Forelimb muscle (tissue), 1 donor: Measurements from ENCODE around the gene DDX39A. TPM values are rescaled to one million over a fixed set of nuclear protein-coding genes. Genes with fewer than 3 reads are reported as not detected.
"Not testable (repeated sequence)": the region's sequence is repeated elsewhere in the genome, so short reads cannot be mapped to it uniquely, and the experiment has no call there.

Experiments used
- DNase-seq: peaks from one replicate; pipeline ENCODE4 v3.0.0-alpha.2; 2013; ENCODE audit warnings: low read depth
- polyA plus RNA-seq: library from polyadenylated mRNA; unstranded; fragments of 120-200 nt; gene quantifications from one replicate; pipeline ENCODE4 v1.2.1, GENCODE V29; 2013; ENCODE audit not compliant: insufficient read length

Gene DDX39A
- 41.3 TPM for polyA plus RNA-seq

GRCh38 chr19:14419106-14419813 is at the start of gene DDX39A:
TSS of gene DDX39A (minus strand) at chr19:14419341. CDS start at chr19:14413220, 6,121 bp downstream.
- peak; percentile 98 for DNase-seq

GRCh38 chr19:14467816-14468215 is 48.7 kb upstream of the DDX39A start:
- no peak for DNase-seq

- DNase-seq, result no peak
Measured at GRCh38 chr19:14467391-14467790, 48.2 kb upstream of the DDX39A start.

DNA sequence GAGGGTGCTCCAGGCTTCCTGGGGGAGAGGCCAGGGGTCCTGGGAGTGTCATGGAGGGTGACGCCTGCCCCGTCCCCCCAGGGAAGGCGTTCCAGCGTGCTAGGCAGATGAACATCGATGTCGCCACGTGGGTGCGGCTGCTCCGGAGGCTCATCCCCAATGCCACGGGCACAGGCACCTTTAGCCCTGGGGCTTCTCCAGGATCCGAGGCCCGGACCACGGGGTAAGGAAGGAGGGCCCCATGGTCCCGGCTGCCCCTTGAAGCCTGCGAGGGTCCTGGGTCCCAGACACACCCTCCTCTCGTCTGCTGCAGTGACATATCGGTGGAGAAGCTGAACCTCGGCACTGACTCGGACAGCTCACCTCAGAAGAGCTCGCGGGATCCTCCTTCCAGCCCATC is 44.6 kb upstream of the DDX39A start:
- no peak for DNase-seq

DNA sequence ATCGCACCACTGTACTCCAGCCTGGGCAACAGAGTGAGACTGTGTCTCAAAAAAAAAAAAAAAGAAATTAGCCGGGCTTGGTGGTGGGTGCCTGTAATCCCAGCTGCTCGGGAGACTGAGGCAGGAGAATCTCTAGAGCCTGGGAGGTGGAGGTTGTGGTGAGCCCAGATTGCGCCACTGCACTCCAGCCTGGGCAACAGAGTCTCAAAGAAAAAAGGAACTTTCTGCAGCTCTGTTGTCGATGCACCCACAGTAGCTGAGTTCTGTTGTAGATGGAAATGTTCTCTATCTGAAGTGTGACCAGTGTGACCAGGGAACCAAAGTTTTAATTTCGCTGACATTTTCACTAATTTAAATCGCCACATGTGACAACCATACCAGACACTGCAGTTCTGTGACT is 43.3 kb upstream of the DDX39A start:
- DNase-seq, result not testable (repeated sequence)

DNA sequence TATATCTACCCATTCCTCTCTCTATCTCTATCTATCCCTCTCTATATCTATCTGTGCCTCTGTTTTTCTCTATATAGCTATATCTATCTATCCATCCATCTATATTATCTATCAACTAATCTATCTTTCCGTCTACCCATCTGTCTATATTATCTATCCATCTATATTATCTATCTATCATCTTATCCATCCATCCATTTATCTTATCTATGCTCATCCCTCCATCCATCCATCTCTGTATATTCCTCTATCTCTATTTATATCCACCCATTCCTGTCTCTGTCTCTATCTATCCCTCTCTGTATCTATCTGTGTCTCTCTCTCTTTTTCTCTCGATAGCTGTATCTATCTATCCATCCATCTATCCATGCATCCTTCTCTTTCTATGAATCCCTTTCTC is 41.8 kb upstream of the DDX39A start:
- no peak for DNase-seq

- DNase-seq, result no peak
Measured at GRCh38 chr19:14459703-14460102, 40.6 kb upstream of the DDX39A start.

- not testable (repeated sequence) for DNase-seq
Measured at GRCh38 chr19:14452303-14452702, 33.2 kb upstream of the DDX39A start.

GRCh38 chr19:14450876-14451275 is 31.7 kb upstream of the DDX39A start:
- DNase-seq, result no peak

DNA sequence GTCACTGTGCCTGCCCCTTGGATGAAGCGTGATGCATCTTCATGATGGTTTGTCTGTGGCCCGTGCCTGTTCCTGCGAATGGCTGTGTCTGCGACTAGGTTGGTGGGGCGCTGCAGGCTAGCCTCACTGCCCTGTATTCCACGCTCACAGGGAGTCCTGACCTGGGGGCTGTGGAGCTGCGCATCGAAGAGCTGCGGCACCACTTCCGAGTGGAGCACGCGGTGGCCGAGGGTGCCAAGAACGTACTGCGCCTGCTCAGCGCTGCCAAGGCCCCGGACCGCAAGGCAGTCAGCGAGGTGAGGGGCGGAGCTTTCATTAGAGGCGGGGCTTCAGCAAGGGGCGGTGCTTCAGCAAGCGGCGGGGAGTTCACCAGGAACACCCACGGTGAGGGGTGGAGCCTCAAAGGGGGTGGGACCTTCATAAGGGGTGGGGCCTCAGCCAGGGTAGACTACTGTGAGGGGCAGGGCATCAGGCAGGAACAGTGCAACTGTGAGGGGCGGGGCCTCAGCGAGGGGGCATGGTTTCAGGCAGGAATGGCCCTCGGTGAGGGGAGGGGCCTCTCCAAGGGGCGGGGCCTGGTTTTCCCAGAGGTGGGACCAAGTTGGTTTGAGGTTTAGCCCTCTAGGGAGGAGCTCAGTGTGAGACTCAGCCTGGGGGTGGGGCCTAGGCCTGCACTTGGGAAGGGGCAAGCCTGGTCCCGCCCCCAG is 31.2 kb upstream of the DDX39A start:
- no peak for DNase-seq

DNA sequence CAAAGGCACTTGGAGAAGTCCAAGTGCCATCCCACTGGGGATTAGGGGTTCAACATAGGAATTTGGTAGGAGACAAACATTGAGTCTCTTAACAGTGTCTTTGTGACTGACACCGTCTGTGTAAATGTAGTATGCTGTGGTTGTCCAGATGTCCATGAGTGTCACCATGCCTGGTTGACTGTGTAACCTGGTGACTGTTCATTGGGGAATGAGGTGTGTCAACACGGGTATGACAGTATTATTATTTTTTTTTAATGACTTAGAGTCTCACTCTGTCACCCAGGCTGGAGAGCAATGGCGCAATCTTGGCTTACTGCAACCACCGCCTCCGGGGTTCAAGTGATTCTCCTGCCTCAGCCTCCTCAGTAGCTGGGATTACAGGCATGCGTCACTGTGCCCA is 30.2 kb upstream of the DDX39A start:
- DNase-seq, result no peak

GRCh38 chr19:14446336-14447036 is 27.3 kb upstream of the DDX39A start:
- DNase-seq, result no peak

DNA sequence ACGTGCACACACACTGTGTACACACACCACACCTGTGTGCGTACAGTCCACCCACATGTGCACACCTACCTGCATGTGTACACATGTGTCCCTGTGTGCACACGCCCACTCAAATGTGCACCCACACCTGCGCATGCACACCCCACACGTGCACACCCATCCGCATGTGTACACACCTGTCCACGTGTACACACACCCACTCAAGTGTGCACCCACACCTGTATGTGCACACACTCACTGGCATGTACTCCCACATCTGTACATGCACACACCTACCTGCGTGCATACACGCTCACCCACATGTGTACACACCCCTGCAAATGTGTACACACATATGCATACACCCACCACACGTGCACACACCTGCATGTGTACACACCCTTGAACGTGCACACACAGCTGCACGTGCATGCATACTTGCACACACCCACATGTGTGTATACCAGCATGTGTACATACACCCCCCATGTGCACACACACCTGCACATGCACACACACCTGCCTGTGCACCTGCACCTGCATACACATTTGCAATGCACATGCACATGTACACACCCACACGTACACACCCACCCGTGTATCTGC is 24.6 kb upstream of the DDX39A start:
- no peak for DNase-seq

GRCh38 chr19:14442891-14443631 is 23.9 kb upstream of the DDX39A start:
- DNase-seq, result no peak

- no peak for DNase-seq
Measured at GRCh38 chr19:14441041-14441938, 22.1 kb upstream of the DDX39A start.

- no peak for DNase-seq
Measured at GRCh38 chr19:14440049-14440448, 20.9 kb upstream of the DDX39A start.

DNA sequence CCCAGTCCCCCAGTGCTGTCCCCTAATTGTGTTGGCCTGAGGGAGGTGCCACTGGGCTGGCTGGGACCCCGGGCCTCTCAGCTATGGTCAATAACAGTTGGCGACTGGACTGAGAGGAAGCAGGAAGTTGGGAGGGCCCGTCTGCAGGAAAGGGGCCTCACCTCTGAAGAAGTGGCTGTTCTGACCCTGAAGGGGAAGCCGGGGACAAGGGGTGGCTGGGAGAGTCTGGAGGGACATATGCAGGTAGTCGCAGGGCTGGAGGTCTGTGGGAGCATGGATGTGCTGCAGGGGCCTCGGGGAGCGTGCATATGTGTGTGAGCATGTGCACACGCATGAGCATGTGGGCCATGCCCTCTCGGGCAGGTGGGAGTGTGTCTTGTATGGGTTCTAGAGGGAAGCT is 19.9 kb upstream of the DDX39A start:
- no peak for DNase-seq

DNA sequence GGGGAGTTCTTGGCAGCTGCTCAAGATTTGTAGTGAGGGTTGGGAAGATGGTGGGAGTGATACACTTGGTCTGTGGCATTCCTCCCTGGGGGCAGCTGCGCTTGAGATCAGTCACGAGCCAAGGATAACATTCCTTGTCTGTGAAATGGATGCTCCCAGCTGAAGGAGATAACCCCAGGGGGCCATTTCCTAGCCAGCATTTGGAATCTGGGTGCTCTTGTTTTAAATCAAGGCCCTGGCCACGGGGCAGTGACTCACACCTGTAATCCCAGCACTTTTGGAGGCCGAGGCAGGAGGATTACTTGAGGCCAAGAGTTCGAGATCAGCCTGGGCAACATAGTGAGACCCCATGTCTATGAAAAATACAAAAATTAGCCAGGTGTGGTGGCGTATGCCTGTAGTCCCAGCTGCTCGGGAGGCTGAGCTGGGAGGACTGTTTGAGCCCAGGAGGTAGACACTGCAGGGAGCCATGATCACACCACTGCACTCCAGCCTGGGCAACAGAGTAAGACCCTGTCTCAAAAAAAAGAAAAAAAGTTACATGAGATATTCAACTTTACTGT is 18.5 kb upstream of the DDX39A start:
- DNase-seq, result no peak

DNA sequence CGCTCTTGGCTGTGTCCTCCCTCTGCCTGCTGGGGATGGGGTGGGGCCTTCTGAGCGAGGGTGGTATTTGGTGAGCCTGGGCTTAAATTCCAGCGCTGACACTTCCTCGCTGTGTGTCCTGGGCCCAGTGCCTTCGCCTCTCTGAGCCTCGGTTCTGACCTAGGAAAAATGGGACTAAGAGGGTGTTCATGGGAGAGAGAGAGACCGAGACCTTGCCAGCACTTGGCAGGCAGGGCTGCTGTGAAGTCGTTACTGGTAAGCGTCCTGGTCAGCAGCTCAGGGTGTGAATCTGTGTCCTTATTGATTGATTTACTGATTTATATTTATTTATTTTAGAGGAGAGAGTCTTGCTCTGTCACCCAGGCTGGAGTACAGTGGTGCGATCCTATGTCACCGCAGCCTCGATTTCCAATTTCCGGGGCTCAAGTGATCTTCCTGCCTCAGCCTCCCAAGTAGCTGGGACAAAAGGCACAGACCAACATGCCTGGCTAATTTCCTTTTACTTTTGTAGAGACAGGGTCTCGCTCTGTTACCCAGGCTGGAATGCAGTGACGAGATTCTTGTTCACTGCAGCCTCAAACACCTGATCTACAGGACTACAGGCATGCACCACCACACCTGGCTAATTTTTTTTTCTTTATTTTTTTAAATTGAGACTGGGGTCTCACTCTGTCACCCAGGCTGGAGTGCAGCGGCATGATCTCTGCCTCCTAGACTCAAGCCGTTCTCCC is 16.3 kb upstream of the DDX39A start:
- no peak for DNase-seq
